ENCODE data around the gene PARD3.

The PARD3 gene

GRCh38 chr10:34523017-34523767 is 291.9 kb downstream of the PARD3 start:
- no peak overlapping the region for H3K27ac ChIP-seq (ENCODE audit: low read depth, low read length)
- no peak overlapping the region for H3K4me3 ChIP-seq (ENCODE audit: low read depth in 1 of 2, low read length in 2 of 2)
- no peaks in the 10 kb centered on the region for H3K9me3 ChIP-seq (ENCODE audit: low read length)
- no peak overlapping the region for H3K9ac ChIP-seq (ENCODE audit: low read length)
- H3K27me3 ChIP-seq (ENCODE audit: control insufficient read depth in 1 of 2, insufficient read depth in 2 of 2, low read length in 2 of 2), result no peaks in the 10 kb centered on the region
- peaks cover 14% of the 10 kb centered on the region for H3K4me1 ChIP-seq (ENCODE audit: insufficient read depth, low read length)
- H3K36me3 ChIP-seq (ENCODE audit: insufficient read depth, low read length), result no peaks in the 10 kb centered on the region

DNA sequence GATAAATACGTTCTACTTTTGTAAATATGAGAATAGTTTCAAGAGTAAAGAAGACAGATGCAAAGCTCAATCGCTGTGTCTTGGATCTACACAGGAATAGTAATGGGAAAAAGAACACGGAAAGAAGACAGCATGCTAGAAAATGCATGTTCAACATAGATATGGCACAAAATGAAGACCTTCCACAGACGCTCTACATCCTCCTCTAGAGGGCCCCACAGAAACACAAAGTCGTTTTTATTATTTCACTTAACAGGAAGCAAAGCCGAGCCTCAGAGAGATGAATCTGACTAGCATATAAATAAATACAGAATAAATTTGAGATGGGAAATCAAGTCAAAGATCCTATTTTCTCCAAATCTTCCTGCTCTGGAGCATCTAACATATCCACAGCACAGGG is 292.6 kb downstream of the PARD3 start:
- Histone ChIP-seq H3K27me3 (ENCODE audit: control insufficient read depth in 1 of 2, insufficient read depth in 2 of 2, low read length in 2 of 2) (no peaks in the 10 kb centered on the region), H3K9ac (ENCODE audit: low read length) (no peak overlapping the region), H3K9me3 (ENCODE audit: low read length) (no peaks in the 10 kb centered on the region), H3K36me3 (ENCODE audit: insufficient read depth, low read length) (no peaks in the 10 kb centered on the region), H3K4me3 (ENCODE audit: low read depth in 1 of 2, low read length in 2 of 2) (no peak overlapping the region), H3K4me1 (ENCODE audit: insufficient read depth, low read length) (peaks cover 13% of the 10 kb centered on the region), H3K27ac (ENCODE audit: low read depth, low read length) (no peak overlapping the region)

DNA sequence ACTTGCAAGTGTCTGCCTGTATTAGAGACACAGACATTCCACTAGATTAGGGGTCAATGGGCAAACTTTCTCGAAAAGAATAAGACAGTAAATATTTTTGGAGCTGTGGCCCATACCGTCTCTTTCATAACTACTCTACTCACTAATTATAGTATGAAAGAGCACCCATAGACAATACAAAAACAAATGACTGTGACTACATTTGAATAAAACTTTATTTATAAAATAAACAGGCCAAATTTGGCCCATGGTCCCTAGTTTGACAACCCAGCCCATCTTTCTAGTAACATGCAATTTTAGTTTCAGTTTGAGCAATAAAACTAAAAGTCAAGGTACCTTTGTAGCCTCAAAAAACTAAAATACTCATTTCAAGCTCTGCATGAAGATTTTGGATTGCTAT is 294.6 kb downstream of the PARD3 start:
- no peak overlapping the region for H3K27ac ChIP-seq (ENCODE audit: low read depth, low read length)

GRCh38 chr10:34520084-34520483 is 295.0 kb downstream of the PARD3 start:
- H3K27ac ChIP-seq (ENCODE audit: low read depth, low read length), result no peak overlapping the region
- H3K9me3 ChIP-seq (ENCODE audit: low read length), result no peaks in the 10 kb centered on the region
- H3K9ac ChIP-seq (ENCODE audit: low read length), result no peak overlapping the region
- no peaks in the 10 kb centered on the region for H3K36me3 ChIP-seq (ENCODE audit: insufficient read depth, low read length)
- H3K27me3 ChIP-seq (ENCODE audit: control insufficient read depth in 1 of 2, insufficient read depth in 2 of 2, low read length in 2 of 2), result no peaks in the 10 kb centered on the region
- H3K4me3 ChIP-seq (ENCODE audit: low read depth in 1 of 2, low read length in 2 of 2), result no peak overlapping the region
- H3K4me1 ChIP-seq (ENCODE audit: insufficient read depth, low read length), result no peaks in the 10 kb centered on the region

More for the DNA sequence above, 294.6 kb downstream of the PARD3 start:
- Histone ChIP-seq H3K36me3 (ENCODE audit: insufficient read depth, low read length) (no peaks in the 10 kb centered on the region), H3K4me1 (ENCODE audit: insufficient read depth, low read length) (no peaks in the 10 kb centered on the region), H3K4me3 (ENCODE audit: low read depth in 1 of 2, low read length in 2 of 2) (no peak overlapping the region), H3K27me3 (ENCODE audit: control insufficient read depth in 1 of 2, insufficient read depth in 2 of 2, low read length in 2 of 2) (no peaks in the 10 kb centered on the region), H3K9me3 (ENCODE audit: low read length) (no peaks in the 10 kb centered on the region), H3K9ac (ENCODE audit: low read length) (no peak overlapping the region)

GRCh38 chr10:34514290-34514689 is 300.8 kb downstream of the PARD3 start:
- Histone ChIP-seq H3K4me3 (ENCODE audit: low read depth in 1 of 2, low read length in 2 of 2) (no peak overlapping the region), H3K9me3 (ENCODE audit: low read length) (no peaks in the 10 kb centered on the region), H3K27ac (ENCODE audit: low read depth, low read length) (no peak overlapping the region), H3K36me3 (ENCODE audit: insufficient read depth, low read length) (no peaks in the 10 kb centered on the region), H3K9ac (ENCODE audit: low read length) (no peak overlapping the region), H3K4me1 (ENCODE audit: insufficient read depth, low read length) (no peaks in the 10 kb centered on the region), H3K27me3 (ENCODE audit: control insufficient read depth in 1 of 2, insufficient read depth in 2 of 2, low read length in 2 of 2) (no peaks in the 10 kb centered on the region)

DNA sequence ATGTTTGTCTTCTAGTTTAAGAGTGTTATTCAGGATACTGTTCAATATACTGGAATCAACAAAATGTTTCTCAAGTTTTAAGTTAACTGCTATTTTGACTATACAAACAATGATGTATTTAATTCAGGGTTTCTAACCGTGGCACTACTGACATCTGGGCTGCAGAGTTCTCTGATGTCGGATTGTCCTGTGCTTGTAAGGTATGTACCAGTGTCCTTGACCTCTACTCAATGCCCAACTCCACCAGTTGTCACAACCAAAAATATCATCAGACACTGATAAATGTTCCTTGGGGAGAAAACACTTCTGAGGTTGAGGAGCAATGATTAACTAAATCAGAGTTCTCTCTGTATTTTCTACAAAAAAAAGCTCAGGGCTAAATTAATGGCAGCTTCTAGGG is 301.5 kb downstream of the PARD3 start:
- no peak overlapping the region for H3K4me3 ChIP-seq (ENCODE audit: low read depth in 1 of 2, low read length in 2 of 2)

DNA sequence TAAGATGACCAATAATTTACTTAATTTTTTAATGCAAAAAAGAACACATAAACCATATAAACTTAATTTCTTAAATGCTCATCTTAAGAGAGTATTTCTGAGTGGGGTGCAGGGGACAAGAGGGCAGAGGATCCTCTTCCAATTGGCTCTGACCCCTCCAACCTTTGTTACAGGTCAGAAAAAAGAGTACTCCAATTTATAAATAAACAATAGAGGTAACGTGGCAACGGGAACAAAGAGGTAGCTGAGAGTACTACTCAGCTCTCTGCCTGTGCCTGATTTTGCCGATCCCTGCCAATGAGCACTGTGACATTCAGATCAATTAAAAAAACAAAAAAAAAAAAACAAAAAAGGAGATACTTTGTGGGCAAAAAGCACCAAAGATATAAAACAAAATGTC is 307.9 kb downstream of the PARD3 start:
- H3K9ac ChIP-seq (ENCODE audit: low read length), result no peak overlapping the region
- no peak overlapping the region for H3K27ac ChIP-seq (ENCODE audit: low read depth, low read length)
- H3K4me3 ChIP-seq (ENCODE audit: low read depth in 1 of 2, low read length in 2 of 2), result no peak overlapping the region
- no peaks in the 10 kb centered on the region for H3K4me1 ChIP-seq (ENCODE audit: insufficient read depth, low read length)
- no peaks in the 10 kb centered on the region for H3K36me3 ChIP-seq (ENCODE audit: insufficient read depth, low read length)
- H3K9me3 ChIP-seq (ENCODE audit: low read length), result no peaks in the 10 kb centered on the region
- no peaks in the 10 kb centered on the region for H3K27me3 ChIP-seq (ENCODE audit: control insufficient read depth in 1 of 2, insufficient read depth in 2 of 2, low read length in 2 of 2)

More for the DNA sequence above, 301.5 kb downstream of the PARD3 start:
- Histone ChIP-seq H3K9me3 (ENCODE audit: low read length) (no peaks in the 10 kb centered on the region), H3K9ac (ENCODE audit: low read length) (no peak overlapping the region), H3K27ac (ENCODE audit: low read depth, low read length) (no peak overlapping the region), H3K36me3 (ENCODE audit: insufficient read depth, low read length) (no peaks in the 10 kb centered on the region), H3K4me1 (ENCODE audit: insufficient read depth, low read length) (no peaks in the 10 kb centered on the region), H3K27me3 (ENCODE audit: control insufficient read depth in 1 of 2, insufficient read depth in 2 of 2, low read length in 2 of 2) (no peaks in the 10 kb centered on the region)

GRCh38 chr10:34506786-34507185 is 308.3 kb downstream of the PARD3 start:
- no peaks in the 10 kb centered on the region for H3K27me3 ChIP-seq (ENCODE audit: control insufficient read depth in 1 of 2, insufficient read depth in 2 of 2, low read length in 2 of 2)
- no peak overlapping the region for H3K9ac ChIP-seq (ENCODE audit: low read length)
- no peak overlapping the region for H3K4me3 ChIP-seq (ENCODE audit: low read depth in 1 of 2, low read length in 2 of 2)
- H3K4me1 ChIP-seq (ENCODE audit: insufficient read depth, low read length), result no peaks in the 10 kb centered on the region
- H3K9me3 ChIP-seq (ENCODE audit: low read length), result no peaks in the 10 kb centered on the region
- H3K36me3 ChIP-seq (ENCODE audit: insufficient read depth, low read length), result no peaks in the 10 kb centered on the region
- H3K27ac ChIP-seq (ENCODE audit: low read depth, low read length), result no peak overlapping the region

GRCh38 chr10:34505338-34505737 is 309.8 kb downstream of the PARD3 start:
- H3K27ac ChIP-seq (ENCODE audit: low read depth, low read length), result no peak overlapping the region
- no peaks in the 10 kb centered on the region for H3K9me3 ChIP-seq (ENCODE audit: low read length)
- no peaks in the 10 kb centered on the region for H3K4me1 ChIP-seq (ENCODE audit: insufficient read depth, low read length)
- H3K4me3 ChIP-seq (ENCODE audit: low read depth in 1 of 2, low read length in 2 of 2), result no peak overlapping the region
- no peak overlapping the region for H3K9ac ChIP-seq (ENCODE audit: low read length)
- no peaks in the 10 kb centered on the region for H3K36me3 ChIP-seq (ENCODE audit: insufficient read depth, low read length)
- H3K27me3 ChIP-seq (ENCODE audit: control insufficient read depth in 1 of 2, insufficient read depth in 2 of 2, low read length in 2 of 2), result no peaks in the 10 kb centered on the region

GRCh38 chr10:34504534-34504933 is 310.6 kb downstream of the PARD3 start:
- Histone ChIP-seq H3K9ac (ENCODE audit: low read length) (no peak overlapping the region), H3K9me3 (ENCODE audit: low read length) (no peaks in the 10 kb centered on the region), H3K36me3 (ENCODE audit: insufficient read depth, low read length) (no peaks in the 10 kb centered on the region), H3K4me1 (ENCODE audit: insufficient read depth, low read length) (no peaks in the 10 kb centered on the region), H3K27me3 (ENCODE audit: control insufficient read depth in 1 of 2, insufficient read depth in 2 of 2, low read length in 2 of 2) (no peaks in the 10 kb centered on the region), H3K27ac (ENCODE audit: low read depth, low read length) (no peak overlapping the region), H3K4me3 (ENCODE audit: low read depth in 1 of 2, low read length in 2 of 2) (no peak overlapping the region)

- Histone ChIP-seq H3K36me3 (ENCODE audit: insufficient read depth, low read length) (no peaks in the 10 kb centered on the region), H3K4me1 (ENCODE audit: insufficient read depth, low read length) (no peaks in the 10 kb centered on the region), H3K9ac (ENCODE audit: low read length) (no peak overlapping the region), H3K4me3 (ENCODE audit: low read depth in 1 of 2, low read length in 2 of 2) (no peak overlapping the region), H3K9me3 (ENCODE audit: low read length) (no peaks in the 10 kb centered on the region), H3K27ac (ENCODE audit: low read depth, low read length) (no peak overlapping the region), H3K27me3 (ENCODE audit: control insufficient read depth in 1 of 2, insufficient read depth in 2 of 2, low read length in 2 of 2) (no peaks in the 10 kb centered on the region)
These were observed 311.4 kb downstream of the PARD3 start for GRCh38 chr10:34503704-34504103.

GRCh38 chr10:34499612-34500279 is 315.4 kb downstream of the PARD3 start:
- Histone ChIP-seq H3K27me3 (ENCODE audit: control insufficient read depth in 1 of 2, insufficient read depth in 2 of 2, low read length in 2 of 2) (no peaks in the 10 kb centered on the region), H3K4me3 (ENCODE audit: low read depth in 1 of 2, low read length in 2 of 2) (no peak overlapping the region), H3K4me1 (ENCODE audit: insufficient read depth, low read length) (no peaks in the 10 kb centered on the region), H3K27ac (ENCODE audit: low read depth, low read length) (no peak overlapping the region), H3K36me3 (ENCODE audit: insufficient read depth, low read length) (no peaks in the 10 kb centered on the region), H3K9ac (ENCODE audit: low read length) (no peak overlapping the region), H3K9me3 (ENCODE audit: low read length) (no peaks in the 10 kb centered on the region)

All from muscle layer of colon (tissue), 2 donors.